H9 (cell line): ENCODE results near the gene FRMD4B. TPM values are rescaled to one million over a fixed set of nuclear protein-coding genes. Genes with fewer than 3 reads are reported as not detected.

ENCODE experiments used
- DNase-seq: peaks from one replicate; pipeline ENCODE4 v3.0.0-alpha.2; 2017
- H2AFZ ChIP-seq: one replicate; pipeline ENCODE4 v1.6.1; 2013; ENCODE audit warnings: mild to moderate bottlenecking, low read length, control low read depth, moderate library complexity
- H2AK5ac ChIP-seq: 2 replicates; pipeline ENCODE4 v1.6.1; 2013; ENCODE audit warnings: low read length, control low read depth, mixed read lengths; ENCODE audit not compliant: insufficient read length
- H2BK120ac ChIP-seq: one replicate; pipeline ENCODE4 v1.6.1; 2013; ENCODE audit warnings: low read depth, mild to moderate bottlenecking, low read length, control low read depth, inconsistent platforms; ENCODE audit not compliant: poor library complexity, severe bottlenecking
- H2BK12ac ChIP-seq: 2 replicates; pipeline ENCODE4 v1.6.1; 2013; ENCODE audit warnings: low read length, control low read depth, mixed read lengths, low read depth; ENCODE audit not compliant: insufficient read length
- H2BK15ac ChIP-seq: 2 replicates; pipeline ENCODE4 v1.6.1; 2013; ENCODE audit warnings: low read depth, low read length, control low read depth
- H2BK20ac ChIP-seq: one replicate; pipeline ENCODE4 v1.6.1; 2013; ENCODE audit warnings: low read depth, mild to moderate bottlenecking, low read length, control low read depth, inconsistent platforms; ENCODE audit not compliant: poor library complexity, severe bottlenecking
- H2BK5ac ChIP-seq: 2 replicates; pipeline ENCODE4 v1.6.1; 2013; ENCODE audit warnings: low read length, control low read depth, mixed read lengths; ENCODE audit not compliant: insufficient read length
- H3K14ac ChIP-seq: 2 replicates; pipeline ENCODE4 v1.6.1; 2013; ENCODE audit warnings: low read length, control low read depth; ENCODE audit not compliant: insufficient read depth
- H3K18ac ChIP-seq: 2 replicates; pipeline ENCODE4 v1.6.1; 2013; ENCODE audit warnings: low read depth, mild to moderate bottlenecking, mixed read lengths, low read length, control low read depth; ENCODE audit not compliant: insufficient read length
- H3K23ac ChIP-seq: 2 replicates; pipeline ENCODE4 v1.6.1; 2013; ENCODE audit warnings: low read length, control low read depth, mixed read lengths, low read depth; ENCODE audit not compliant: insufficient read length
- H3K23me2 ChIP-seq: 2 replicates; pipeline ENCODE4 v1.6.1; 2013; ENCODE audit warnings: low read depth, mild to moderate bottlenecking, mixed read lengths, low read length, control low read depth; ENCODE audit not compliant: insufficient read length, poor library complexity, severe bottlenecking
- H3K27ac ChIP-seq: 2 replicates; pipeline ENCODE4 v1.5.1; 2013; ENCODE audit warnings: low read length, control low read depth, mixed read lengths, low read depth; ENCODE audit not compliant: insufficient read length
- H3K27me3 ChIP-seq: 2 replicates; pipeline ENCODE4 v1.6.1; 2013; ENCODE audit warnings: low read length, control low read depth, inconsistent platforms; ENCODE audit not compliant: insufficient read depth
- H3K4ac ChIP-seq: 2 replicates; pipeline ENCODE4 v1.6.1; 2013; ENCODE audit warnings: low read depth, mild to moderate bottlenecking, control low read depth, inconsistent platforms, low read length, moderate library complexity
- H3K4me1 ChIP-seq: 2 replicates; pipeline ENCODE4 v1.6.1; 2013; ENCODE audit warnings: low read length, control low read depth, inconsistent platforms; ENCODE audit not compliant: insufficient read depth
- H3K4me2 ChIP-seq: 2 replicates; pipeline ENCODE4 v1.6.1; 2013; ENCODE audit warnings: low read length, control low read depth, mixed read lengths; ENCODE audit not compliant: insufficient read length, insufficient read depth
- H3K56ac ChIP-seq: 2 replicates; pipeline ENCODE4 v1.6.1; 2013; ENCODE audit warnings: low read depth, mild to moderate bottlenecking, mixed read lengths, low read length, control low read depth; ENCODE audit not compliant: insufficient read length
- H3K79me1 ChIP-seq: 2 replicates; pipeline ENCODE4 v1.6.1; 2013; ENCODE audit warnings: low read depth, mild to moderate bottlenecking, moderate library complexity, low read length, control low read depth, inconsistent platforms; ENCODE audit not compliant: insufficient read depth, poor library complexity, severe bottlenecking
- H3K79me2 ChIP-seq: 2 replicates; pipeline ENCODE4 v1.6.1; 2013; ENCODE audit warnings: low read length, control low read depth, inconsistent platforms; ENCODE audit not compliant: insufficient read depth
- H3K9ac ChIP-seq: 2 replicates; pipeline ENCODE4 v1.6.1; 2013; ENCODE audit warnings: low read length, control low read depth, mixed read lengths; ENCODE audit not compliant: insufficient read length; ENCODE audit errors: extremely low read depth
- H3K9me3 ChIP-seq: one replicate; pipeline ENCODE4 v1.6.1; 2013; ENCODE audit warnings: low read depth, low read length, inconsistent platforms; ENCODE audit not compliant: control insufficient read depth
- H3T11ph ChIP-seq: one replicate; pipeline ENCODE4 v1.6.1; 2013; ENCODE audit warnings: mild to moderate bottlenecking, low read length, control low read depth, inconsistent platforms
- H4K20me1 ChIP-seq: one replicate; pipeline ENCODE4 v1.6.1; 2013; ENCODE audit not compliant: control insufficient read depth, insufficient read length, insufficient read depth
- H4K5ac ChIP-seq: 2 replicates; pipeline ENCODE4 v1.6.1; 2013; ENCODE audit warnings: low read depth, mild to moderate bottlenecking, mixed read lengths, low read length, control low read depth; ENCODE audit not compliant: insufficient read length
- H4K8ac ChIP-seq: replicated peaks from 2 replicates; pipeline ENCODE4 v1.6.1; 2013; ENCODE audit warnings: low read length, control low read depth, mixed read lengths, low read depth; ENCODE audit not compliant: insufficient read length
- H4K91ac ChIP-seq: 2 replicates; pipeline ENCODE4 v1.6.1; 2013; ENCODE audit warnings: low read depth, mild to moderate bottlenecking, moderate library complexity, mixed read lengths, low read length, control low read depth; ENCODE audit not compliant: insufficient read length
- H3K27ac Mint-ChIP-seq, 3 experiments: 2 replicates in 2 of 3; 3 replicates in 1 of 3; pipeline ENCODE4 v1.8.0; 2020 to 2021; ENCODE audit warnings: mixed read lengths in 3 of 3, mild to moderate bottlenecking in 1 of 3, moderate library complexity in 1 of 3
- H3K27me3 Mint-ChIP-seq: 2 replicates; pipeline ENCODE4 v1.8.0; 2021; ENCODE audit warnings: low read depth, mild to moderate bottlenecking, moderate library complexity, mixed read lengths
- H3K36me3 Mint-ChIP-seq, 3 experiments: 2 replicates in 2 of 3; 3 replicates in 1 of 3; pipeline ENCODE4 v1.8.0; 2020 to 2021; ENCODE audit warnings: low read depth in 3 of 3, mixed read lengths in 3 of 3; ENCODE audit not compliant: insufficient read depth in 1 of 3
- H3K4me1 Mint-ChIP-seq, 2 experiments: 2 replicates each; pipeline ENCODE4 v1.8.0; 2020; ENCODE audit warnings: mixed read lengths in 2 of 2
- H3K4me3 Mint-ChIP-seq, 2 experiments: 2 replicates in 1 of 2; 3 replicates in 1 of 2; pipeline ENCODE4 v1.8.0; 2020 to 2021; ENCODE audit warnings: mild to moderate bottlenecking in 2 of 2, mixed read lengths in 2 of 2, moderate library complexity in 1 of 2
- H3K9me3 Mint-ChIP-seq, 2 experiments: 2 replicates in 1 of 2; 3 replicates in 1 of 2; pipeline ENCODE4 v1.8.0; 2020; ENCODE audit warnings: mild to moderate bottlenecking in 2 of 2, mixed read lengths in 2 of 2, moderate library complexity in 1 of 2
- WGBS: extraction: QIAGEN DNeasy Blood & Tissue Kit; methylation state at CpG from one replicate; pipeline ENCODE4 v1.1.7; 2013; ENCODE audit warnings: missing lambda C conversion rate, low lambda C conversion rate, mixed read lengths; ENCODE audit not compliant: insufficient read length; ENCODE audit errors: extremely low coverage; 5-methylcytosine and 5-hydroxymethylcytosine counted together
- total RNA-seq: library from RNA; stranded (reverse); gene quantifications from 2 replicates; pipeline ENCODE4 v1.2.1, GENCODE V29; 2021
- TF ChIP-seq, protein P1 (sequence below): fragments of 200-600 bp; sonication (generic); conservative IDR thresholded peaks from 3 replicates; pipeline ENCODE4 v1.8.0; 2021; ENCODE audit warnings: antibody characterized with exemption, mild to moderate bottlenecking

Gene FRMD4B
- total RNA-seq, 1 experiment from 2014 or later: 3.4 TPM

DNA sequence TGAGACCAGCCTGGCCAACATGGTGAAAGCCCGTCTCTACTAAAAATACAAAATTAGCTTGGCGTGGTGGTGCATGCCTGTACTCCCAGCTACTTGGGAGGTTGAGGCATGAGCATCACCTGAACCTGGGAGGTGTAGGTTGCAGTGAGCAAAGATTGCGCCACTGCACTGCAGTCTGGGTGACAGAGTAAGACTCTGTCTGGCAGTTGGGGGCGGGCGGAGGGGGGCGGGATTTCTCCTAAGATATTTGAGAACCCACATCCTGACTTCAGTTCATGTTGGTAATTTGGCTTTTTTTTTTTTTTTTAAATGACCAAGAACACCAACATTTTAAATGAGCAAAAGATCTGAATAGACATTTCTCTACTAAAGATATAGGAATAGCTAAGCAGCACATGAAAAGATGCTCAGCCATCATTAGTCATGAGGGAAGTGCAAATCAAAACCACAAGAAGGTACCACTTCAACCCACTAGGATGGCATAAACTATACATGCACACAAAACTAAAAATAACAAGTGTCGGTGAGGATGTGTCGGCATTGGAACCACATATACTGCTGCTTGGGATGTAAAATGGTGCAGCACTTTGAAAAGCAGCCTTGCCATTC lies 187.9 kb downstream of the FRMD4B start:
- Mint-ChIP-seq H3K36me3 (no peaks in the 10 kb centered on the region), H3K4me1 (peaks cover 21 to 23% of the 10 kb centered on the region in 2 experiments), H3K4me3 (no peak overlapping the region), H3K27ac (no peak overlapping the region; a peak in 1 of 7 replicates), H3K9me3 (no peaks in the 10 kb centered on the region), H3K27me3 (no peaks in the 10 kb centered on the region)
- Histone ChIP-seq H2BK15ac (no peak overlapping the region), H3K56ac (no peak overlapping the region), H3K27me3 (no peaks in the 10 kb centered on the region), H2BK20ac (no peak overlapping the region), H3K18ac (no peak overlapping the region), H2BK5ac (no peak overlapping the region), H2BK12ac (no peak overlapping the region), H3K9me3 (no peaks in the 10 kb centered on the region), H3T11ph (no peak overlapping the region), H3K14ac (no peak overlapping the region), H2AFZ (no peak overlapping the region), H3K23ac (no peak overlapping the region), H3K79me1 (no peaks in the 10 kb centered on the region), H3K9ac (no peak overlapping the region), H4K91ac (no peak overlapping the region), H4K20me1 (no peaks in the 10 kb centered on the region), H3K23me2 (no peaks in the 10 kb centered on the region), H4K8ac (no peak overlapping the region), H4K5ac (no peak overlapping the region), H3K79me2 (no peaks in the 10 kb centered on the region), H2AK5ac (no peak overlapping the region), H2BK120ac (no peak overlapping the region), H3K27ac (no peak overlapping the region), H3K4me1 (peaks cover 2% of the 10 kb centered on the region; the same call in 1 of the 2 replicates), H3K4me2 (no peak overlapping the region), H3K4ac (no peak overlapping the region)
- TF ChIP-seq, protein P1, sequence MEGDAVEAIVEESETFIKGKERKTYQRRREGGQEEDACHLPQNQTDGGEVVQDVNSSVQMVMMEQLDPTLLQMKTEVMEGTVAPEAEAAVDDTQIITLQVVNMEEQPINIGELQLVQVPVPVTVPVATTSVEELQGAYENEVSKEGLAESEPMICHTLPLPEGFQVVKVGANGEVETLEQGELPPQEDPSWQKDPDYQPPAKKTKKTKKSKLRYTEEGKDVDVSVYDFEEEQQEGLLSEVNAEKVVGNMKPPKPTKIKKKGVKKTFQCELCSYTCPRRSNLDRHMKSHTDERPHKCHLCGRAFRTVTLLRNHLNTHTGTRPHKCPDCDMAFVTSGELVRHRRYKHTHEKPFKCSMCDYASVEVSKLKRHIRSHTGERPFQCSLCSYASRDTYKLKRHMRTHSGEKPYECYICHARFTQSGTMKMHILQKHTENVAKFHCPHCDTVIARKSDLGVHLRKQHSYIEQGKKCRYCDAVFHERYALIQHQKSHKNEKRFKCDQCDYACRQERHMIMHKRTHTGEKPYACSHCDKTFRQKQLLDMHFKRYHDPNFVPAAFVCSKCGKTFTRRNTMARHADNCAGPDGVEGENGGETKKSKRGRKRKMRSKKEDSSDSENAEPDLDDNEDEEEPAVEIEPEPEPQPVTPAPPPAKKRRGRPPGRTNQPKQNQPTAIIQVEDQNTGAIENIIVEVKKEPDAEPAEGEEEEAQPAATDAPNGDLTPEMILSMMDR: no peak
- no CpG with 5 or more reads among the region's 8 CpGs for WGBS
- no peak for DNase-seq
